Stromal cell of bone marrow (primary cell): ENCODE results near the gene RPF1.
"Not testable (repeated sequence)": the region's sequence is repeated elsewhere in the genome, so short reads cannot be mapped to it uniquely, and the experiment has no call there.

Experiments used
- DNase-seq: peaks from one replicate; pipeline ENCODE4 v3.0.0-alpha.2; 2012; ENCODE audit warnings: low read depth

RPF1 gene, protein sequence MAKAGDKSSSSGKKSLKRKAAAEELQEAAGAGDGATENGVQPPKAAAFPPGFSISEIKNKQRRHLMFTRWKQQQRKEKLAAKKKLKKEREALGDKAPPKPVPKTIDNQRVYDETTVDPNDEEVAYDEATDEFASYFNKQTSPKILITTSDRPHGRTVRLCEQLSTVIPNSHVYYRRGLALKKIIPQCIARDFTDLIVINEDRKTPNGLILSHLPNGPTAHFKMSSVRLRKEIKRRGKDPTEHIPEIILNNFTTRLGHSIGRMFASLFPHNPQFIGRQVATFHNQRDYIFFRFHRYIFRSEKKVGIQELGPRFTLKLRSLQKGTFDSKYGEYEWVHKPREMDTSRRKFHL

DNA sequence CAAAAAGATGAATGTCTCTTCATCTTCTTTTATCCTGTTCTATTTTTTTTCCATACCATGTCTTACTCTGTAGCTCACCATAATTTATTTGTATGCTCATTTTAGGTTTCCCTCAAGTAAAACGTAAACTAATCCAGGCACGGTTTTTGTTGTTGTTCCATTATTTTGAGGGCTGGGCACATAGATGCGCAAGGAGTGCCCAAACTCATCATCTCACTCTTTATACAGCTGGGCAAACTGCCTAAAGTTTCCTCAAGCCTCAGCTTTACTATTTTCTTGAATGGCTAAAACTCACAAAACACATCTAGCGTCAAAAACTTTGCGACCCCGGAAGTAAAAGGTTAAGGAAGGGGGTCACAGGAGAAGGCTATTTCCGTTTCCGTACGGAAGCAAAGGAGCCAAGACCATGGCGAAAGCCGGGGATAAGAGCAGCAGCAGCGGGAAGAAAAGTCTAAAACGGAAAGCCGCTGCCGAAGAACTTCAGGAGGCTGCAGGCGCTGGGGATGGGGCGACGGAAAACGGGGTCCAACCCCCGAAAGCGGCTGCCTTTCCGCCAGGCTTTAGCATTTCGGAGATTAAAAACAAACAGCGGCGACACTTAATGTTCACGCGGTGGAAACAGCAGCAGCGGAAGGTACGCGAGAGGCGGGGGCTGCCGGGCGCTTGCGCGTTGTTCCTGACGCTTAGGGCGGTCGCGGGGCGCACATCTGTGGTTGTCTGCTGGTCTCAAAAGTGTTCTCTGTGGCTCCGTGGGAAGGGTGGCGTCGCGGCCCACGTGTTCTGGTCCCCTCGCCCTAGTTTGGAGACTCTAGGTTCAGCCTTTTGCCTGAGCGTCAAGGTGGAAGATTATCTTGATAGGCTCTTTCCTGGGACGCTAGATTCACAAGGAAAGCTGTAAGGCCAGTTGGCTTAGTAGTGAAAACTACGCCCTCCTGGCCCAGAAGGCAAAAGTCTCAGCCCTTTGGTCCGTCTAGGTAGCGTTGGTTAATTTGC, at the start of gene RPF1:
Gene RPF1 (plus strand): TSS at position 391 of the 993 bp plus-strand sequence. CDS start 16 bp downstream, at position 407.
- DNase-seq, result peak; percentile 74

DNA sequence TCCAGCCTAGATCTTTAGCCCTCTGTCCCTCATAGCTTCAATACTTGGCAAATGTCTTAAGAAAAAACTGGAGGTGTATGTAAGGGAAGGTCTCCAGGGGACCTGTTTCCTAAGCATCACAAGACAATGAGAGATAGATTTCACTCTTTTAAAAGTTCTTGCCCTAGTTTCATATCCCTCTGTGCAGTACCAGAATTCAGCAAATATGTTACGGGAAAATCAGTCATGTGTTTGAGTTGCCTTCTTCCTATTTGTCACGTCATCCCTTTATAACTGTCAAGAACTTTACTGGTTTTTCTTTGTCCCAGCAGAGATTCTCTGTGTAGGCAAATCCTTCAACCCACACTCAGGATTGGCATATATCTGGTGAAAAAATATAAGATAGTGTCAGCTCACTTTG, 48.5 kb upstream of the RPF1 start:
- no peak for DNase-seq

DNA sequence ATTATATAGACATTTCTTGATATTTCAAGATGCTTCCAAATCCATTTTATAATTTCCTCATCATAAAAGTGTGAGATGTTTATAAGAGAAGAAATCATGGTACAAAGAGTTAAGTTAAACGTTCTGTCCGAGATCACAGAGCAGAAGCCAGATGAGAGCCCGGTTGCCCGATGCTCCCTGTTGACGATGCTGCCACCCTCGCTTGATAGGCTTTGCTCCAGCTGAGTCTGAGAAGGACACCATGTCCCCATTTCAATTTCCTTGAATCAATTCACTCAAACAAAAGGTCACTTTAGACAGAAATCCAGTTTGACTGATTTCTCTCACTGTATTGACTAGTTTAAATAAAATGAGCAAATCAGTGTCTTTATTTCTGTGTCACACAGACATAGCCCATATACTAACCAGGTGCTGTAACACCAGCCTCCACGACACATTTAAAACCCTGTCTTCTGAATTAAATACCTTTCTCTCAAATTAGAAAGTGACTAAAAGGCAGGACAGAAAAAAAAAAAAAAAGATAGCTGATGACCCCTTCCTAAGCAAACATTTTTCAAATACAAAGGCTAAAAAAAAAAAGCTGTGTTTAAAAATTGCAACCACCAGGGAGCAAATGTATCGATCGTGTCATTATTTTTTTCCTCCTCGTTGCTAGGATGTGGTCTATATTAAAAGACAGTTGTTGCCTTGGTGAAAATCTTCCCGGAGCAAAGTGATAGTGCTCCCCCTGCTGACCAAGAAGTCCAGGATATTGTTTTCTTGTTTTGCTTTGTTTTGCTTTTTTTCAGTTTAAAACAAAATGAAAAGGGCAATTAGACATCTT, 45.6 kb upstream of the RPF1 start:
- DNase-seq, result peak; percentile 65

DNA sequence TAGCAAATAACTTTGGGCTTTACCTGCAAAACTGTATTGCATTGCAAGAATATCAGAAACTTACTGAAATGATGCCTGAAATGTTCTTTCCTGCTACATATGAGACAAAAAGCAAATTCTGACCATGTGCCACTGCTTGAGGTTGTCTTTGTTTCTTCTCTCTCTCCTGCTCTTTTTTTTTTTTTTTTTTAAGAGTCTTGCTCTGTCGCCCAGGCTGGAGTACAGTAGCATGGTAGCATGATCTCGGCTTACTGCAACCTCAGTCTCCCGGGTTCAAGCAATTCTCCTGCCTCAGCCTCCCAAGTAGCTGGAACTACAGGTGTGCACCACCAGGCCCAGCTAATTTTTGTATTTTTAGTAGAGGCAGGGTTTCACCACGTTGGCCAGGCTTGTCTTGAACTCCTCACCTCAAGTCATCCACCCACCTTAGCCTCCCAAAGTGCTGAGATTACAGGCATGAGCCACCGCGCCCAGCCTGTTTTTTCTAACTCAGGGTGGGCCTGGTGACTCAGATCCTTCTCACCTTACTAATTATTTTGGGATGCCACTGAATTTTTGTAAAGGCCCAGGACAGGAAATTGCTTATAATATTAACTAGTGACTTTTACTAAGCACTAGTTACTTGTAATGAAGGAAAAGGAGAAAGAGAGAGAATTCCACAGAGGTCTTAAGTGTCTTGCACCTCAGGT, 44.8 kb upstream of the RPF1 start:
- no peak for DNase-seq

DNA sequence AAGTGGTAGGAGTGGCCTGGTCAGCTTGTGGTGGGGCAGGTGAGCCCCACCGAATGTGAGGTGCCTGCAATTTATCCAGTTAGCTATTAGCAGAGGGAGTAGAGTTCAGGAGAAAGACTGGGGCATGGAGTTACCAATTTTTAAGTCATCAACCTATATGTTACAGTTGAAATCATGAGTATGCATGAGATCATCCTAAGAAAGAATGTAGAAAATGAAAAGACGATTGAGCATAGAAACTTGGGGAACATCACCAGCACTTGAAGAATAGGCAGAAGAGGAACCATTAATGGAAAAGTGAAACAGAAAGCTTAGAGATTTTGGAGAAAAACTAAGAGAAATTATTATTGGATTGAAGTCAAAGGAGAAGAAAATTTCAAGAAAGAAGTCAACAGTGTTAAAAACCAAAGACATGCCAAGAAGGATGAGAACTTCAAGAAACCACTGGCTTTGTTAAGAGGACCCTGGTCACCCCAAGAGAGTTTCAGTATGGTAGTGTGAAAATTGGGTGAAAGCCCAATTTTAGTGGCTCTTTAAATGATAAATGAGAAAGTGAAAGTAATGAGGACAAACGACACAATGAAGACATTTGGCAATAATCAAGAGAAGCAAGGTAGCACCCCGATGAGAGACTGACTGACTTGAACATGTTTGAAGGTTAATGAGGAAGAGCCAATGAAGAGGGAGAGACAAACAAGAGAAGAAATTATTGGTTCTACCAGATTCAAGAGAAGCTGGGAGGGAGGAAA, 44.1 kb upstream of the RPF1 start:
- DNase-seq, result no peak

DNA sequence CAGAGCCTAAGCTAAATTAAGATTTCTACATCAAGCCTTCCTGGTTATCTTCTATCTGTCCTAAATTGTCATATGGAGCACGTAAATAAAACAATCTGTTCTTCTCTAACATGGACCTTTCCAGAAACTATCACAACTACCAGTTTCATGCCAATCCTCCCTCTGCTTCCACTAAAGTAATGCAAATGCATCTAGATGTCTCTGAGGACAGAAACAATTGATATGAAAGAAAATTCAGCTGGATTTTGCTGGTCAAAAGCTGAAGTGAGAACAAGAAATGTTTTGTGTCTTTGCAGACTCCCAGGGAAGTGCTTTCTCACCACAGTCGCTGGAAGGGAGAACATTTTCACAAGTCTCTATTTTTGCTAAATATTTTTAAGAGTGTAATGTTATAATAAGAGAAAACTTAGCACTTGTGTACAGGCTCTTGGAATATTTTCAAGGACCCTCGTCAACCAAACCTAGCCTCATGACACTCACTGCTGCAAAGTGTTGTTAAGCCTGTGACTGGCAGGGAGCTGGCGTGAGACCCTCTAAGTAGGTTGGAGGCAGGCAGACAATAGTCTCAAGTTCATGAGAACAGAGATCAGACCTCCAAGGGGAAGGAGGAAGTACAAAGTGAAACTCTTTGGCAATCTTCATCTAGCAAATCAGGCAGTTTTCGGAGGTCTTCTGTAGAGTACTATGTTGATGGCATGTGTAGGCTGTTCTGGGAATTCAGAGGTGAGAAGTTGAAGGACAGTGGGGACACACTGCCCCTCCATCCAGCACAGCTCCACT, 42.0 kb upstream of the RPF1 start:
- no peak for DNase-seq

DNA sequence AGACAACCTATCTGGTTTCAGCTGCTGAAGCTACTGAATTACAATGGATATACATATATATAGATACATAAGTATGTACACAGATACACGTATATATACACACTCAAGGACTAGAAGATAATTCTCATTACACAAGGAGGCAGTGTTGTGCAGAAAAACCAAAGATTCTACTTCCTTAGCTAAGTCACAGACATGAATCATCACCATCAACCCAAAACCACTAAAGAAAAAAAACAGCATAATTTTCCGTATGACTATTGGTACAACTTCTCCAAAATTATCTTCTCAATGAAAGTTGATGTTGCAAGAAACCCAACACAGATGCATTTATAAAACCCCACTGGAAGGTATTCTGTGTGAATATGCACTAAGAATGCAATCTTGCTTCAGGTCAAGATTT, 36.8 kb upstream of the RPF1 start:
- peak; percentile 85 for DNase-seq

DNA sequence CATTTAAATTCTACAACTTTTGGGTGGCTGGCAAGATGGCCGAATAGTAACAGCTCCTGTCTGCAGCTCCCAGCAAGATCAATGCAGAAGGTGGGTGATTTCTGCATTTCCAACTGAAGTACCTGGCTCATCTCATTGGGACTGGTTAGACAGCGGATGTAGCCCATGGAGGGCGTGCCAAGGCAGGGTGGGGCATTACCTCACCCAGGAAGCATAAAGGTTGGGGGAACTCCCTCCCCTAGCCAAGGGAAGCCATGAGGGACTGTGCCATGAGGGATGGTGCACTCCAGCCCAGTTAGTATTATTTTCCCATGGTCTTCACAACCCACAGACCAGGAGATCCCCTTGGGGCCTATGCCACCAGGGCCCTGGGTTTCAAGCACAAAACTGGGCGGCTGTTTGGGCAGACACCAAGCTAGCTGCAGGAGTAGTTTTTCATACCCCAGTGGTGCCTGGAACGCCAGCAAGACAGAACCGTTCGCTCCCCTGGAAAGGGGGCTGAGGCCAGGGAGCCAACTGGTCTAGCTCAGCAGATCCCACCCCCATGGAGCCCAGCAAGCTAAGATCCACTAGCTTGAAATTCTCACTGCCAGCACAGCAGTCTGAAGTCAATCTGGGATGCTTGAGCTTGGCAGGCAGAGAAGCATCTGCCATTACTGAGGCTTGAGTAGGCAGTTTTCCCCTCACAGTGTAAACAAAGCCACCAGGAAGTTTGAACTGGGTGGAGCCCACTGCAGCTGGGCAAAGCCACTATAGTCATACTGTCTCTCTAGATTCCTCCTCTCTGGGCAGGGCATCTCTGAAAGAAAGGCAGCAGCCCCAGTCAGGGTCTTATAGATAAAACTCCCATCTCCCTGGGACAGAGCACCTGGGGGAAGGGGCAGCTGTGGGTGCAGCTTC, 36.1 kb upstream of the RPF1 start:
- not testable (repeated sequence) for DNase-seq

DNA sequence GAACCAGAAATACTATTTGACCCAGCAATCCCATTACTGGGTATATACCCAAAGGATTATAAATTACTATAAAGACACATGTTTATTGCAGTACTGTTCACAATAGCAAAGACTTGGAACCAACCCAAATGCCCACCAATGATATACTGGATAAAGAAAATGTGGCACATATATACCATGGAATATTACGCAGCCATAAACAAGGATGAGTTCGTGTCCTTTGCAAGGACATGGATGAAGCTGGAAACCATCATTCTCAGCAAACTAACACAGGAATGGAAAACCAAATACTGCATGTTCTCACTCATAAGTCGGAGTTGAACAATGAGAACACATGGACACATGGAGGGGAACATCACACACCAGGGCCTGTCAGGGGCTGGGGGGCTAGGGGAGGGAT, 30.4 kb upstream of the RPF1 start:
- DNase-seq, result not testable (repeated sequence)

DNA sequence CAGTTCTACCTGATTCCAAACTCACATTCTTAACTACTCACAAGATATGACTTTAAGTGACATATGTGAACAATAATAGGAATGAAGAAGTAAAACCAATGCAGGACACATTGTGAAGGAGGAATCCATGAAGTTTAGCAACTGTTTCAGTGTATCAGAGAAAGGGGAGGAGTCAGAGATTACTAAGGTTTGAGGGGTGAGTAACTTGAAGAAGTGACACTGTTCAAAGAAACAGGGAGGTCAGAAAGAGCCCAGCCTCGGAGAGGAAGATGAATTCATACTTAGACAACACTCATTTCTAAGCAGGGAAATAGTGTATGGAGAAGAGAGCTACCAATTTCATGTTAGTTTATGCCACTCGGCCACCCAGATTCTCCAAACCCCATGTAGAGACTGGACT, 28.2 kb upstream of the RPF1 start:
- no peak for DNase-seq

DNA sequence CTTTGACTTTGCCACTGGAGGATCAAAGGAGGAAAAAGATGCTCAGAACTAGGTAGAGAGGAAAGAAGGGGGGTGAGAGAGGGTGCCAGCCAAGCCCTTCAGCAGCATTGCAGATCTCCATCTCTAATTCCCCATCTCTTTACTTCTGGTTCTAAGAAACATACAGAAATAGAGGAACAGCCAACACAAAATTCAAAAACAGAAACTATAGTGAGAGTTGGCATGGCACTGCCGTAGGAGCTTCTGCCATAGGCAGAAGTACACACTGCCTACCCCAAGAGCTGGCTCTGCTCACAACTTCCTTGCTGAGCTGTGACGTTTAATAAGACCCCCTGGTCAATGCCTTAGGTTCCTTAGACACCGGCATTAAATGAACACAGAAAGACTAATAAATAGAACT, 26.6 kb upstream of the RPF1 start:
- DNase-seq, result no peak

DNA sequence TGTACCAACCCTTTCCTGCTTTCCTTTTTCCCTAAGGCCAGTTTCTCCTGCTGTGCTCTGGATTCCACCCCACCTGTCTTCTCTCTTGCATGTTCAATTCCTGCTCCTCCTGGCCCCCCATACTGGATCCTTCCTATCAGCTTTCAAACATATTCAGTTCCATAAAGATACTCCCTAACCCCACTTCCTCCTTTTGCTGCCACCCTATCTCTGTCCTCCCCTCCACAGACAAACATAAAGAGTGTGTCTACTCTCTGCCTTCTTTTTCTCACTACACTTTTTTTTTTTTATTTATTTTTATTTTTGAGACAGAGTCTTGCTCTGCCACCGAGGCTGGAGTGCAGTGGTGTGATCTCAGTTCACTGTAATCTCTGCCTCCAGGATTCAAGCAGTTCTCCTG, 16.9 kb upstream of the RPF1 start:
- DNase-seq, result no peak

DNA sequence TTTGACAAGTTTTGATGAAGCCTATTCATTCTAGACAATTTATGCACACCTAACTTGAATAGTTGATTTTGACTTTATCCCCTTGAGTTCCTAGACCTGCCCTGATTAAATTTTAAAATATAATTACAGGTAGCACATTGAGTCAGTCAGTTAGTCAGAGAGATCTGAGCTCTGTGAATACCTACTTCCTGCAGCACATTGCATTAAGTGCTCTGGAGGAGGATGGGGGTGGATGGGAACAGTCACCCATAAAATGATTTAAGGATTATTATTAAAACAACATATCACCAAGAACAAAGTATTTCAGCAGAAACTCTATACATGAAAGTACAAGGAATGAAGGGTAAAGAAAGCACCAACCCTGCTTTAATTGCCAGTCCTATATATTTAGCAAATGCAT, 11.8 kb upstream of the RPF1 start:
- DNase-seq, result no peak

DNA sequence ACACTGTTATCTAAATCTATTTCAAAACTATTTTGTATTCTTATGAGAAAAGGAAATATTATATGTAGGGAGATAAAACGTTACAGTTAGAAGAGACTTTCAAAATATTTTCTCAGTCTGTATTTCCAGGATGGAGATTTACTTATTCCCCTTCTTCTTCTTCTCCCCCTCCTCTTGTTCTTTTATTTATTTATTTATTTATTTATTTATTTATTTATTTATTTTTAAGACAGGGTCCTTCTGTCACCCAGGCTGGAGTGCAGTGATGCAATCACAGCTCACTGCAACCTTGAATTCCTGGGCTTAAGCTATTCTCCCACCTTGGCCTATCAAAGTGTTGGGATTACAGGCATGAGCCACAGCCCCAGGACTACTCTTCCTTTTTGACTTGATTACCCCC, 2.8 kb upstream of the RPF1 start:
- no peak for DNase-seq

DNA sequence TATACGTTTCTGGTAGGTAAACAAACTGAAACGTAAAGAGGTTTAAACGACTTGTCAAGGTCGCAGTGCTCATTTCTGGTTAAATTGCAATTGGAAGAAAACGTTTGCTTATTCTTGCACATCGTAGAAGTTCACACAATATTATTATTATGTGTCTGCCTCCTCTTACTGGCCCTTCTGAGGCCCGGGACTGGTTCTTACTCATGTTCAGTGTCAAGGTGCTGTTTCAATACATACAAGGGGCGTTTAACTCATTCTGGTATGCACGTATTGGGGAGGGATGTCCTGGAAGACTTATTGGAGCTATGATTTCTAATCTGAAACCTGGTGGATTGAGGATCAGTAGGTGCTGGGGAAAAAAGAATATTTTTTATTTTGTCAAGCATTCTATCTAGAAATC, 932 bp downstream of the RPF1 start:
- no peak for DNase-seq

DNA sequence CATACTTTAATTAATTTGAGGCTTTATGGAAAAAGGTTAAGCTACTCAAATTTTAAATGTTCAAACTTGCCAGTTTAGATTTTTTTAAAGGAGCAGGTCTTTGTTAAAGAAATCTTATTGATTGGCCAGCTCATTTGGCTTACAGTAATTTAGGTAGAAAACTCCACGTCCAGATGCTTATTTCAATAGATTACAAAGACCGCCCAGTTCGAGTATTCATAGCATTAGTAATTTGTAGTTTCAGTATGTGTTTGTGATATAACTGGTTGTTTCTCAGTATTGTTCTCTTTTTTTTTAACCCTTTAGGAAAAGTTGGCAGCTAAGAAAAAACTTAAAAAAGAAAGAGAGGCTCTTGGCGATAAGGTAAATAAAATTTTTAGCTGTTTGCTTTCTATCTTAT, 1.6 kb downstream of the RPF1 start:
- no peak for DNase-seq

DNA sequence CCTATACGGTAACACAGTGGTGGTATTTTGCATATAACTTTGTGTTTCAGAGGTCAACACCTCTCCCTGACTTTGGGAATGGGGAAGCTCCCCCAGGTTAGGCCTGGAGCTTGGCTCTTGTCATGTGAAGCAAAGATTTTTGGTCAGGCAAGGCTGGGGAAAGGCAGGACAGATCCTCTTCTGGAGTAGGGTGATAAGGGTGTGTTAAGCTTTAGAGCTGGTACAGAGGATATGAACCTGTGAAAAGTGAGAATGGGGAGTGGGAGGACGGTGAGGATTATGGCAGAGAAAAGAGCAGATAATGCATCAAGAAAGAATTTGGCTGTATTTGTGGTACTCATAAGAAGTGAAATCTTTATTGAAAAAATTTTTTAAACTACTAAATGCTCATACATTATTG, 2.3 kb downstream of the RPF1 start:
- no peak for DNase-seq

DNA sequence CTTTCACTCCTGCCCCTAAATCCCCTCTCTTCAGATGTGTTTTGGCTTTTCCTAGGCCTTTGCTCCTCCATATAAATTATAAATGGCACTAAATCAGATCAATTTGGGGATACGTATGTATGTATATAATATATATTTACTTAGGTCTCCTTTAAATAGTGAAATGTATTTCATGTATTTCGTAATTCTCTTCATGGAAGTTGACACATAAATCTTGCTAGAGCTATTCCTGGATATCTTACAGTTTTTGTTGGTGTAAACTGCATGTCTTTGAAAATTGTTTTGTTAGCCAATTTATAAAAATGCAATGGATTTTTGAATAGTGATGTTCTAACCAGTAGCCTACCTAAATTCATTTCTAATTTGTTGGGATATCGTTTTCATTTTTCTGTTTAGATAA, 9.0 kb downstream of the RPF1 start:
- no peak for DNase-seq

DNA sequence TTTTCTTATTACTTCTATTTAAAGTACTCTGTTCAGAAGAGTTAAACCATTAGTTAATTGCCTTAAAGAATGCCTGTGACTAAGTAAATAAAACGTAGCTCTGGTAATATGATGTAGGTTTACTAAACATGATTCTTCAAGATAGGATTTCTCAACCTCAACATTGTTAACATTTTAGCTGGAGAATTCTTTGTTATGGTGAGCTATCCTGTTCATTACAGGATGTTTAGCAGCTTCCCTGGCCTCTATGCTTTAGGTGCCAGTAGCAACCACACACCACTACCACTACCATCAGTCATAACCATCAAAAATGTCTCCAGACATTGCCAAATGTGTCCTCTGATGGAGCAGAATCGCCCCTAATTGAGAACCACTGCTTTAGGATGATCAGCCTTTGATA, 10.7 kb downstream of the RPF1 start:
- no peak for DNase-seq
